NT2/D1 (cell line): ENCODE data around the gene FSTL4.

Source experiments
- SUZ12 ChIP-seq: IDR thresholded peaks from 2 replicates; pipeline ENCODE4 v1.6.1; 2011; ENCODE audit not compliant: insufficient read length, insufficient read depth; ENCODE audit errors: extremely low read depth
- YY1 ChIP-seq: IDR thresholded peaks from 2 replicates; pipeline ENCODE4 v1.6.1; 2011; ENCODE audit not compliant: insufficient read length, insufficient read depth
- ZNF274 ChIP-seq: IDR thresholded peaks from 2 replicates; pipeline ENCODE4 v1.6.1; 2011; ENCODE audit warnings: mild to moderate bottlenecking, low read depth, low read length

- TF ChIP-seq SUZ12, result no peak
- no peak for TF ChIP-seq YY1
- no peak for TF ChIP-seq ZNF274
Measured at GRCh38 chr5:133471699-133472098, 140.6 kb downstream of the FSTL4 start.
